NCI-H345 treated with DMSO at 0.1 percent for 48 hours (cell line): Measurements from ENCODE around the gene MICOS13.

Experiments
- DNase-seq: peaks from one replicate; lab custom pipeline; 2025; ENCODE audit not compliant: unreplicated experiment; lab: John Stamatoyannopoulos, UW

MICOS13 gene

DNA sequence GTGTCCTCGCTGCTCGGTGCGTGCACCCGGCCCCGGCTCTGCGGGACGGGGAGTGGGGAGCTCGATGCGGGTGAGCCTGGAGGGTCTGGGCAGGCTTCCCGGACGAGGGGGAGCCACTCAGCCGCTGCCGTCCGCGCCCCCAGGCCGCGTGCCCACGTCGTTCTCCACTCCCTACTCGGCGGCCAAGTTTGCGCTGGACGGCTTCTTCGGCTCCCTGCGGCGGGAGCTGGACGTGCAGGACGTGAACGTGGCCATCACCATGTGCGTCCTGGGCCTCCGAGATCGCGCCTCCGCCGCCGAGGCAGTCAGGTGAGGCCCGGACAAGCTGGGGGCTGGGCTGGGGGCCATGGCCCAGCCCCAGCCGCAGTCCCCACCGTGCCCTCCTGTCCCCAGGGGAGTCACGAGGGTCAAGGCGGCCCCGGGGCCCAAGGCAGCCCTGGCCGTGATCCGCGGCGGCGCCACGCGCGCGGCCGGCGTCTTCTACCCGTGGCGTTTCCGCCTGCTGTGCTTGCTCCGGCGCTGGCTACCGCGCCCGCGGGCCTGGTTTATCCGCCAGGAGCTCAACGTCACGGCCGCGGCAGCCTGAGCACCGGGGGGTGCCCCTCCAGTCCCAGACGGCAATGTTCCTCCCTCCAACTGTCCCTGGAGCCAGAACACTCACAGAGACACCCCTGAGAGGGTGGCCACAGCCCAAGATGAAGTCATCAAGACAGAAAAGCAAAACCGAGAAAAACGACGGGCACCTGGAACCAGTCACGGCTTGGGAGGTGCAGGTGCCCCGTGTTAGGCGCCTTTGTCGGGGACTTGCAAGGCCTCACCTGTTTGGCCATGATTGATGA, 7.3 kb upstream of the MICOS13 start:
- no peak for DNase-seq

DNA sequence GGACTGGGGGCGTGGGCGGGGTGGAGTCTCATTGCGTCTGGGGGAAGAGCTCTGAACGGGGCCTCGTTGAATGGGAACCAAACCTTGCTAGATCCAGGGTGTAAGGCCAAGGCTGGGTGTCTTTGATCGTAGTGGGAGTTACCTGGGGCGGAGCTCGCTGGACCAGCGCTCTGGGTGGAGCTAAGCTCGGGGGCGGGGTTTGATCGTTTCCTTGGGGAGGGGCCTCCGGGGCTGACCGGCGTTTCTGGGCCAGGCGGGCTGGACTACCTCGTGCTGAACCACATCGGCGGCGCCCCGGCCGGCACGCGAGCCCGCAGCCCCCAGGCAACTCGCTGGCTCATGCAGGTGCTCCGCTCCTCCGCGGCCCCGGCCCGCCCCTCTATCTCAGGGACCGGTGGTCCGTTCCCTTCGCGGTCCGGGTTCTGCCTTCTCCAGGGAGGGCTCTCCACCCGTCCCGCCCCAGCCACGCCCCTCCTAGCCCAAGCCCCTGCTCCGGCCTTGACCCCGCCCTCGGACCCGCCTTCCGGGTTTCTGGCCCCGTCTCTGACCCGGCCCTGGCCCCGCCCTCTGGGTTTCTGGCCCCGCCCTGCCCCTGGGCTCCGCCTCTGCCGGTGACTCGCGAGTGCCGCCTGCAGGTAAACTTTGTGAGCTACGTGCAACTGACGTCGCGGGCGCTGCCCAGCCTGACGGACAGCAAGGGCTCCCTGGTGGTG, 6.5 kb upstream of the MICOS13 start:
- peak; percentile 88 for DNase-seq

GRCh38 chr19:5686326-5686646, 6.0 kb upstream of the MICOS13 start:
- no peak for DNase-seq

DNA sequence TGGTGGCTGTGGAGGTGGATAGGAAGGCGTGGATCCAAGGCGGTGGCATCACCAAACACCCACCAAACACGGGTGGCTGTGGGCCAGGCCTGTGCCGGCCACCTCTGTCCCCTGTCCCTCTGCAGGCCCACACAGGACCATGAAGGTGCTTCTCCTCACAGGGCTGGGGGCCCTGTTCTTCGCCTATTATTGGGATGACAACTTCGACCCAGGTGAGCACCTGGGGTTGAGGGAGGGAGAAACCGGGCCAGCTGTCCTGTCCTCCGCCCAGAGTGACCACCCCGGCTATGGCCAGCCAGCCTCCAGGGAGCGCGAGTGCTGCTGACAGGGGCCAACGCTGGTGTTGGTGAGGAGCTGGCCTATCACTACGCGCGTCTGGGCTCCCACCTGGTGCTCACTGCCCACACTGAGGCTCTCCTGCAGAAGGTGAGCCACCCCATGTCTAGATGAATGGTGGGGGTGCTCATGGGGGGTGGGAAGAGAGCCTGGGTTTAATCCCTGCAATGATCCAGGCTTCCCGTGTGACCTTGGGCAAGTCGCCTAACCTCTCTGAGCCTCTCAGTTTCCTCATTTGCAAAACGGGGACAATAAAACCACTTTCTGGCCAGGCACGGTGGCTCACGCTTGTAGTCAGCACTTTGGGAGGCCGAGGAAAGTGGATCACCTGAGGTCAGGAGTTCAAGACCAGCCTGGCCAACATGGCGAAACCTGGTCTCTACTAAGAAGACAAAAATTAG, 4.5 kb upstream of the MICOS13 start:
- DNase-seq: no peak

DNA sequence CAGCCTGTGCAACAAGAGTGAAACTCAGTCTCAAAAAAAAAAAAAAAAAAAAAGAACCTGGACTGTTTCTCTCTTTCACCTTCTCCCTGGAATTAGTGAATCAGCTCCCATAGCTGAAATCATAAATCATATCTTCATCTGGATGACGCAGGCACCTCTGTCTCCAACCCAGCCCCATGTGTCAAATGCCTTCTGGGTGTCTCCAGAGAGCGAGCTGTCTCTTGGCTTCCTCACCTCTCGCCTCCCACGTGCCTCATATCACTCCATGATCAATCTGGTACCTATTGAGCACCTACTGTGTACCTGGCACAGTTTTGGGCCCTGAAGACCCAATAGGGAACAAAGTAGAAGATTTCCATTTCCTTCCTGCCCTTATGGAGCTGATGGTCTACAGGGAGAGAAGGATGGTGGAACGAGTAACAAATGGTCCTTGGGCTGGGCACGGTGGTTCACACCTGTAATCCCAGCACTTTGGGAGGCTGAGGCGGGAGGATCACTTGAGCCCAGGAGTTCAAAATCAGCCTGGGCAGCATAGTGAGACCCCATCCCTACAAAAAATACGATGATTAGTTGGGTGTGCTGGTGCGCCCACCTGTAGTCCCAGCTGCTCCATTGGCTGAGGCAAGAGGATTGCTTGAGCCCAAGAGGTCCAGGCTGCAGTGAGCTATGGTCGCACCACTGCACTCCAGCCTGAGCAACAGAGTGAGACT, 3.0 kb upstream of the MICOS13 start:
- DNase-seq: no peak

DNA sequence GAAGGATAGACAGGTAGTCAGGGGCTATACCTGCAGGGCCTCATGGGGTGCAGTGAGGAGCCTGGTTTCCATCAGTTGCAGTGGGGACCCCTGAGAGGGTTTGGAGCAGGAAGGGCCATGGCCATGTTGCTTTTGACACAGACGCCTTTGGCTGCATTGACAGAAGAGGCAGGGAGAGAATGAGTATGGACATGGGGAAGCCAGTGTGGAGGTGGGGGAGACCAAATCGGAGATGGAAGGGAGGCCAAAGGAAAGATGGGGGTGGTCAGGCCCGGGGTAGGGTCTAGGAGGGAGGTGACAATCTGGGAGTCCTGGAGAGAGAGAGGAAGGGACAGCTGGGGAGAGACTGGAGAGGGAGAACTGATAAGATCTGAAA, 1.8 kb upstream of the MICOS13 start:
- DNase-seq: no peak

DNA sequence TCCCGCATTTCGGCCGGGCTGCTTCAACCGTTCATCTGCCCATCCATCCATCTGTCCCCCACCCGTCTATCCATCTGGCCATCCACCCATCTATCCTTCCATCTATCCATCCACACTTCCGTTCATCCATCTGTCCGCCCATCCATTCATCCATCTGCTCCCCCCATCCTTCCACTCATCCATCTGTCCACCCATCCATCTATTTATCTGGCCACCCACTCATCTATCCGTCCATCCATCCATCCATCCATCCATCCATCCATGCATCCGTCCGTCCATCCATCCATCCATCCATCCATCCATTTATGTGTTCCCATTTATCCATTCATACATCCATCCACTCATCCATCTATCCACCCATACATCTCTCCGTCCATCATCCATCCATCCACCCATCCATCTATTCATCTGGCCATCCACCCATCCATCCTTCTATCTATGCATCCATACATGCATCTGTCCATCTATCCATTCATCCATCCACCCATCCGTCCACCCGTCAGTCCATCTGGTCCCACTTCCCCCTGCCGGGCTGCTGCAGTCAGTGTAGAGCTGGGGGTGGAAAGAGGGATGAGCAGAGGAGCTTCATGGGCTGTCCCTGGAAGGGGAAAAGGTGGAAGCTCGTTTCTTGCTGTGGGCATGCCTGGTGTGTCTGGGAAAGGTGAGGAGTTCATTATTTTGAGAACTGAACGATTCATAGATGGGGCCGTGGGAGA, 1.2 kb upstream of the MICOS13 start:
- DNase-seq: no peak

GRCh38 chr19:5680084-5680436, 256 bp downstream of the MICOS13 start:
- DNase-seq: no peak

GRCh38 chr19:5679289-5680083, 830 bp downstream of the MICOS13 start:
- no peak for DNase-seq

- no peak for DNase-seq
Measured at GRCh38 chr19:5678071-5678718, 2.1 kb downstream of the MICOS13 start.

DNA sequence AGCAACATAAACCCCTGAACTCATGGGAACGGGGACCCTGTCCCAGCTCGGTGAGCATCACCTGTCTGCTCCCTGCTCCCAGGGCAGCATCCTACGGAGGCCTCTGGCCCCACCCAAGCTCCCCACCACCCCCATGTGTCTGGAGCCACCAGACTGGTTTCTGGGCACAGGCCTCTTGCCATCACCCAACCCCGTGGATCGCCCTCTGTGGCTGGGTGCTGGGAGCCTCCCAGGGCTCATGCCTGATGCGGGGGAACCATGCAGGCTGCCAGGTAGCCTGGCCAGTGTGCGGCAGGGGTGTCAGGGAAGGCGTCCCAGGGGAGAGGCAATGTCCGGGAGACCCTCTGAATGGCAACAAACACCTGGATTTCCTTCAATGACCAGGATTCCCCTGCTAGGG, 2.7 kb downstream of the MICOS13 start:
- DNase-seq: no peak

DNA sequence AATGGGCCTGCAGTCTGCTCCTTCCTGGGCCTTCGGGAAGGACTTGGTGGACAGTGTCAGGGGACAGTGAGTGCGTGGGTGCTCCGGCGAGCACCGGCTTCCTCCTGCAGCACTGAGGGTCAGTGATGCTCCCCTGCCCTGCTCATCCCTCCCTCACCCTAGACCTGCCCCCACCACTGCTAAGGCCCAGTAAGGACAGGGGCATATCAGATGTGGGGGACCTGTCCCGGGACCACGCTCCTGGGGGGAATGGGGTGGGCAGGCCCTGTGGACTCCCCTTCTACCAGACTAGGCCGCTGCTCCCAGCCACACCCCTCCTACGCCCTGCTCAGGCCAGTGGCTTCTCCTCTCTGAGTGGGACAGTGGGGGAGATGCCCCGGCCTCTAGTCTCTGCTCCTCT, 3.2 kb downstream of the MICOS13 start:
- DNase-seq: no peak

- DNase-seq: no peak
Measured at GRCh38 chr19:5676772-5677105, 3.6 kb downstream of the MICOS13 start.

- no peak for DNase-seq
Measured at GRCh38 chr19:5676105-5676771, 4.1 kb downstream of the MICOS13 start.

DNA sequence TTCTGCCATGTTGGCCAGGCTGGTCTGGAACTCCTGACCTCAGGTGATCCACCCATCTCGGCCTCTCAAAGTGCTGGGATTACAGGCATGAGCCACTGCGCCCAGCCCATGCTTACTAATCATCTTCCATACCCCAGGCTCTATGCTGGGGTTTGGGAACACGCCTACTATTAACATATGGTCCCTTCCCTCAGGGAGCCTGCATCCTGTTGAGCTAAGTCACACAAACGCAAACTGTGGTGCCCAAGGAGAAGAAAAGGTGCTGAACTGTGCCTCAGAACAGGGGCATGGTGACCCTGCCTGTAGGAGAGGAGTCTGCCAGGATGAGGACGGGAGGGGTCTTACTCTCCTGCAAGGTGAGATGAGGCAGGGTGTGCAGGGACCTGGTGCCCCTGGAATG, 5.6 kb downstream of the MICOS13 start:
- no peak for DNase-seq

DNA sequence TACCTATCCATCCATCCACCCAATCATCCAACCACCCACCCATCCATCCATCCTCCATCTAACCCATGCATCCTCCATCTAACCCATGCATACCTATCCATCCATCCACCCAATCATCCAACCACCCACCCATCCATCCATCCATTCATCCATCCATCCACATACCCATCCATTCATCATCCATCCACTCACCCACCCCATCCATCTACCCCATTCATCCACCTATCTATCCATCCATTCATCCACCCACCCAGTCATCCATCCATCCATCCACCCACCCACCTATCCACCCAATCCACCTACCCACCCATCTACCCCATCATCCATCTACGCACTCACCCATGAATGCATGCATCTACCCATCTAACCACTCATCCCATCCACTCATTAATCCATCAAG, 6.6 kb downstream of the MICOS13 start:
- no peak for DNase-seq

GRCh38 chr19:5672708-5673459, 7.4 kb downstream of the MICOS13 start:
- DNase-seq: no peak

GRCh38 chr19:5671600-5671999, 8.7 kb downstream of the MICOS13 start:
- no peak for DNase-seq
